Testis (tissue), 3 donors: Measurements from ENCODE around the gene CFAP58. TPM values are rescaled to one million over a fixed set of nuclear protein-coding genes. Genes with fewer than 3 reads are reported as not detected.

Experiments
- DNase-seq: peaks from one replicate; pipeline ENCODE4 v3.0.0-alpha.2; 2019
- H3K27ac ChIP-seq, 2 donors: fragments of 200-600 bp; sonication (generic); one replicate each; pipeline ENCODE4 v1.5.1; 2019
- H3K27me3 ChIP-seq: fragments of 200-600 bp; sonication (generic); one replicate; pipeline ENCODE4 v1.5.1; 2019
- H3K36me3 ChIP-seq: fragments of 200-600 bp; sonication (generic); one replicate; pipeline ENCODE4 v1.5.1; 2017; ENCODE audit warnings: low read depth; ENCODE audit errors: missing control alignments
- H3K4me1 ChIP-seq: fragments of 200-600 bp; sonication (generic); one replicate; pipeline ENCODE4 v1.5.1; 2019
- H3K4me3 ChIP-seq, 2 donors: fragments of 200-600 bp; sonication (generic); one replicate each; pipeline ENCODE4 v1.5.1; 2017 to 2019
- H3K9me3 ChIP-seq: fragments of 200-600 bp; sonication (generic); one replicate; pipeline ENCODE4 v1.5.1; 2017
- CTCF ChIP-seq, 3 experiments: fragments of 450-650 bp in 2 of 3; fragments of 200-600 bp in 1 of 3; sonication (generic) in 1 of 3; IDR thresholded peaks; one replicate each; pipeline ENCODE4 v1.5.1; 2016 to 2019; ENCODE audit warnings: antibody characterized with exemption in 3 of 3, mild to moderate bottlenecking in 2 of 3, moderate library complexity in 1 of 3
- POLR2A ChIP-seq: fragments of 450-650 bp; IDR thresholded peaks from one replicate; pipeline ENCODE4 v1.6.1; 2017; ENCODE audit warnings: antibody characterized with exemption, mild to moderate bottlenecking, moderate library complexity
- WGBS, 2 donors: methylation state at CpG; one replicate each; pipeline ENCODE4 v1.1.5; 2018; 5-methylcytosine and 5-hydroxymethylcytosine counted together
- intact Hi-C: fragments of 100-400 bp; cut with DNase I; formaldehyde crosslinking; loops from one replicate; pipeline ENCODE4 v1.15.1; 2023; ENCODE audit warnings: low total_unique reads
- polyA plus RNA-seq: library from polyadenylated mRNA; stranded (reverse); fragments of 350-450 nt; fragmentation: Illumina TruSeq; extraction: RNeasy Lipid Tissue Mini Kit (QIAGEN cat#74804); gene quantifications from one replicate; pipeline ENCODE4 v1.2.3, GENCODE V29; 2014; ENCODE audit warnings: low read depth, low replicate concordance; ENCODE audit not compliant: insufficient read depth
- total RNA-seq, 2 donors: library from RNA; depleted of rRNA; stranded (reverse); fragments of >200 nt; gene quantifications; one replicate each; pipeline ENCODE4 v1.2.3, GENCODE V29; 2016

Gene CFAP58
- total and polyA plus RNA-seq, 3 donors from 2014 or later, result 10.1 to 16.3 (median 14.6) TPM

GRCh38 chr10:104472957-104473745, 119.5 kb downstream of the CFAP58 start:
- H3K4me1 ChIP-seq, result no peaks in the 10 kb centered on the region
- H3K36me3 ChIP-seq, result no peaks in the 10 kb centered on the region
- no peak for TF ChIP-seq POLR2A
- TF ChIP-seq CTCF (IDR thresholded peaks at IDR 0.05), result no peak
- whole genome bisulfite sequencing, 2 donors, result 48 to 71% methylated on average over 2 of the region's 2 CpGs
- no peak for DNase-seq
- H3K4me3 ChIP-seq, result no peak overlapping the region
- no peaks in the 10 kb centered on the region for H3K27me3 ChIP-seq
- intact Hi-C loops, result no loop called here
- no peak overlapping the region for H3K27ac ChIP-seq
- H3K9me3 ChIP-seq, result no peaks in the 10 kb centered on the region

DNA sequence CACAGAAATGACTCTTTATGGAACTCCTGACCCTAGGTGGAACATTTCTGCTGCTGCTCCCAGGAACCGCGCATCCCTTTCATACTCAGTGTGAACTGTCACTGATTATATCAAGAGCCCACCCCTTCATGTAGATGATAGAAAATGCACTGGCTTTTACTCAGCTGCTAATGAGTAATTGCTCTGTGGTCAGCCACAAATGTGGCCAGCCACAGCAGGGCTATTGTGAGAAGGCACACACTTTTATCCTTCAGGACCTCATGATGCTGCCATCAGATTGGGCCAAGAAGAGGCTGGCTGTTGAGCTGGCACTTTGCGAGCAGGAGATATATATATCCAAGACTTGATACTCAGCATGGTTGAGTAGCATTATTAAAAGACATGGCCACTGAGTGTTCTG, 124.7 kb downstream of the CFAP58 start:
- no peak overlapping the region for H3K4me3 ChIP-seq
- WGBS, 2 donors, result 83 to 98% methylated on average over 3 of the region's 3 CpGs
- no peaks in the 10 kb centered on the region for H3K36me3 ChIP-seq
- no peak for DNase-seq
- H3K27ac ChIP-seq, result no peak overlapping the region
- TF ChIP-seq POLR2A, result no peak
- no peak for TF ChIP-seq CTCF (IDR thresholded peaks at IDR 0.05)
- intact Hi-C loops, result no loop called here
- H3K27me3 ChIP-seq, result no peaks in the 10 kb centered on the region
- H3K9me3 ChIP-seq, result no peaks in the 10 kb centered on the region
- no peaks in the 10 kb centered on the region for H3K4me1 ChIP-seq

GRCh38 chr10:104479906-104480593, 126.4 kb downstream of the CFAP58 start:
- intact Hi-C loops, result no loop called here
- H3K27me3 ChIP-seq, result no peaks in the 10 kb centered on the region
- no peaks in the 10 kb centered on the region for H3K9me3 ChIP-seq
- WGBS, 2 donors, result 61 to 70% methylated on average over 5 to 6 of the region's 6 CpGs
- H3K4me3 ChIP-seq, result no peak overlapping the region
- no peaks in the 10 kb centered on the region for H3K36me3 ChIP-seq
- H3K27ac ChIP-seq, result no peak overlapping the region
- H3K4me1 ChIP-seq, result no peaks in the 10 kb centered on the region
- TF ChIP-seq CTCF (IDR thresholded peaks at IDR 0.05) (no peak), POLR2A (no peak)
- DNase-seq, result no peak

- DNase-seq, result no peak
- TF ChIP-seq CTCF (IDR thresholded peaks at IDR 0.05) (no peak), POLR2A (no peak)
- 80 to 89% methylated on average over 3 of the region's 3 CpGs for WGBS, 2 donors
- Histone ChIP-seq H3K4me3 (no peak overlapping the region), H3K4me1 (no peaks in the 10 kb centered on the region), H3K9me3 (no peaks in the 10 kb centered on the region), H3K27ac (no peak overlapping the region), H3K36me3 (no peaks in the 10 kb centered on the region), H3K27me3 (no peaks in the 10 kb centered on the region)
- intact Hi-C loops, result no loop called here
Measured at GRCh38 chr10:104480797-104481196, 127.2 kb downstream of the CFAP58 start.
